Erythroblast (primary cell): Measurements from ENCODE around the gene IQSEC1.

Experiments
- GATA1 ChIP-seq: IDR thresholded peaks from 2 replicates; pipeline ENCODE4 v1.6.1; 2011; ENCODE audit warnings: low read depth, mild to moderate bottlenecking, control low read depth, low read length, moderate library complexity
- POLR2A ChIP-seq: IDR thresholded peaks from 2 replicates; pipeline ENCODE4 v1.6.1; 2011; ENCODE audit warnings: mild to moderate bottlenecking, low read length

- TF ChIP-seq POLR2A = no peak
- no peak for TF ChIP-seq GATA1
These were observed 20.5 kb upstream of the IQSEC1 start for GRCh38 chr3:13093687-13094086.
